Renal cortical epithelial cell (primary cell): ENCODE results near the gene FOXA3. TPM values are rescaled to one million over a fixed set of nuclear protein-coding genes. Genes with fewer than 3 reads are reported as not detected.
A peak's percentile ranks its signal among the peaks of the same experiment; 100 is the strongest.
"Not testable (repeated sequence)": the region's sequence is repeated elsewhere in the genome, so short reads cannot be mapped to it uniquely, and the experiment has no call there.

Experiments
- DNase-seq: peaks from one replicate; pipeline ENCODE4 v3.0.0-alpha.2; 2011; ENCODE audit warnings: low read depth
- total RNA-seq: library from RNA; depleted of rRNA; stranded (reverse); fragments of >200 nt; gene quantifications from 2 replicates; pipeline ENCODE4 v1.2.3, GENCODE V29; 2014

Gene FOXA3
- total RNA-seq, 1 donor from 2014 or later, result 1.5 TPM

DNA sequence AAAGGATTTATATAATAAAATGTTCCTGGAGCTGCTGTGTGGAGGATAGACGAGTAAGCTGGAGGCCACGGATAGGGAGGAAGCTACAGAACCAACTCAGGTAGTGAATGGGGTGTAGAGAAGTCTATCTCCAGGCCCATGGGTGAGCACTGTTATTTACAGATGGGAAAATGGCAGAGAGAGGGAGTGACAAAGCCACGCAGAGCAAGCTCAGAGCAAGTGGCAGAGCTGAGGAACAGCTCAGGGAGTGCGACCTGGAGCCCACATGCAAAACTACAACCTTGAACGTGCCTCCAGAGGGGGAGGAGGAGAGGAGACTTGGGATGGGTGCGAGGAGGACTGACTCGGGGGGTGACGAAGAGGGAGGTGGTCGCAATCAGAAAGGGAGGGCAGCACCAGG lies 35.6 kb upstream of the FOXA3 start:
- DNase-seq, result no peak

DNA sequence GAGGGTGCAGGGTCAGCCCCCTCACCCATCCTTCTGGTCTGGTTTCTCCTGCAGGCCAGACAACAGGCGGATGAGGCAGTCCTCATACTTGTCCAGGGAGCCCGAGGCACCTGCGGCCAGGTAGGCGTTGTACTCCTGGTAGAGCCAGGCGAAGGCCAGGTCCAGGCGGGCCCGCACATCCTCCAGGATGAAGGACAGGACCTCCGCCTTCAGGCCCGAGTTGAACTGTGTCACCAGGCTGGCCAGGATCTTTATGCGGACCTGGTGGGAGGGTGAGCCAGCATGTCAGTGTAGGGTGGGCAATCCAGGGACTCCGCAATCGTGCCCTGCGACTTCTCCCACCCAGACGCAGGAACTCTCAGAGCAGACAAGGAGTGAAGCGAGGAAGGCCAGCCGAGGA lies 35.2 kb upstream of the FOXA3 start:
- DNase-seq, result no peak

DNA sequence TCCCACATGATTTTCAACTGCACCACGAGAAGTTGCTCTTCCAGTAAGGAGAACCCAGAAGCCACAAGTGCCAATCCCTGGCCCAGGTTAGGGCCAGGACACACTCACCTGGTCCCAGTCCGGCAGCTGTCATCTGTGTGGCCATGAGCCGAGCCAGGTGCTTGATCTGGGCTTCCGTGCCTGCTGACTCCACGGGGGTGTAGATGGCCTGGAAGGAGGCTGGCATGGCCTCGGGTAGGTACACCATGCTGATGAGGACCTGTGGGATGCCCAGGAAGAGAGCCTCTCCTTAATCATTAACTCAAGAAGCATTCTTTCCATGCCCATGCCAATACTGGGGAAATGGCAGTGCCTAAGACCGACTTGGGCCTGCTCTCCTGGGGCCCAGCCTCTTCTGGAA lies 29.2 kb upstream of the FOXA3 start:
- peak; percentile 70 for DNase-seq

DNA sequence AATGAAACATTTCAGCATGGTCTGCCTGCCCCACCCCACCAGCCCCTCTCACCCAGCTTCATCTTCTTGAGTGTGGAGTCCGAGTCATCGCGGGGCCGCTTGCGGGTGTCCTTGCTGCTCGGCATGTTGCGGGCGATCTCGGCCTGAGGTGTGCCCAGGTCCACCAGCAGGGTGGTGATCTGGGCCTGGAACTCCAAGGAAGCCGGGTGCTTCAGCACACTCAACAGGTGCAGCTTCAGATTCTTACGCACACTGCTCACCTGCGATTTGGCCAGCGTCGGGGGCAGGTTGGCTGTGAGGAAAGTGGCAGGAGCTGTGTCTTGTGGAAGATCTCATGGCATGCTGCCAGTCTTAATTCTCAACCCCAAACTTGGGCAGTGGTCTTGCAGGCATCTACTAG lies 21.9 kb upstream of the FOXA3 start:
- no peak for DNase-seq

- DNase-seq, result no peak
Measured at GRCh38 chr19:45847663-45848062, 16.5 kb upstream of the FOXA3 start.

- no peak for DNase-seq
Measured at GRCh38 chr19:45848922-45849321, 15.2 kb upstream of the FOXA3 start.

DNA sequence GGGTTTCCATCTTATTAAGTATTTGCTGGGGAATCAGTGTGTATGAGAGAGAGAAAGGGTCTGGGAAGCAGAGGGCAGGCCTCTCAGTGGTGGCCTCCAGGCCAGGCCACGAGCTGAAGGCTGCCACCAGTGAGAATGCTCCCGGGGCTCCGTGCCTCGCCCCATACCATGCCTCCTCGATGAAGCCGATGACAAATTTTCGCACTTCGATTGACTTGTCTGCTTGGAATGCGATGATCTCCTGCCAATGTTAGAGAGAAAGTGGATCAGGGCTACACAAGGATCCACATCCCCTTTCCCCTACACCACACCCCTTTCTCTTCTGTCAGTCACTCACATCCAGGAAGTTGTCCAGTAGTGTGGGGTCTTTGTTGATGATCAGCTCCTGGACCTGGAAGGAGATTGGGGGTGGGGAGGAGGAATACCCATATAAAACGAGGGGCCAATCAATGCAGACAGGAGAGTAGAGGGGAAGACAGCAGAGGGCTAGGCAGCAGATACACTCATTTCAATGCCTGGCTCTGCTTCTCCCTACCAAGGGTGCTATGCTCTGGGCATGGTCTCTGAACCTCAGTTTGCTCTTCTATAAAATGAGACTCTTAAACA lies 11.9 kb upstream of the FOXA3 start:
- DNase-seq, result no peak

- no peak for DNase-seq
Measured at GRCh38 chr19:45852983-45853382, 11.1 kb upstream of the FOXA3 start.

DNA sequence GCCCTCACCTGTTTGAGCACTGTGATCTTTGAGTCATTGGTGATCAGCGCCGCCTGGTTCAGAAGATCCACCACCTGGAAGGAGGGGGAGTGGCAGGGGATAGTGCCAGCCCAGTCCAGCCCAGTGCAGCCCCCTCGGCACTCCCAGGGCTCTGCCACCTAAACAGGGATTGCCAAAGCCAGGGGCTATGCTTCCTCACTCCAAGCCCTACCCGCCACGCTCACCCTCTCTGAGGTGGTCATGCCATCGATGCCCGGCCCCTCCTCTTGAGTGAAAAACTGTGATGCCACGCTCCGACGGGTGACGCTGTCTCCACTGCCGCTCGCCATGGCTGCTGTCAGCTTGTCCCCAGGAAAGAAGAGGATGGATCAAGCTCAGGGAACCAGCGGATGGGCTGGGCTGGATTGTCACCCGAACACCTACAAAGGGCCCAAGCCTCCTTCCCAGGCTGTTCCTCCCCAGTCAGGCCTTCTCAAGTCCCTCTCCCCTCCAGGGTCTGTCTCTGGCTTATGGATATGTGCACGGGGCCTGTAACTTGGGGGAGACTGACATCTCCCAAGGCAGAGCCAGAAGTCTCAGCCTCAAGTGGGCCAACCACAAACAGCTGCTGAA lies 9.9 kb upstream of the FOXA3 start:
- DNase-seq, result no peak

GRCh38 chr19:45860359-45861259 lies 3.5 kb upstream of the FOXA3 start:
- no peak for DNase-seq

GRCh38 chr19:45862271-45862563 lies 1.9 kb upstream of the FOXA3 start:
- no peak for DNase-seq

- peak; percentile 96 for DNase-seq
Measured at GRCh38 chr19:45862564-45863334, 1.4 kb upstream of the FOXA3 start, which contains the start of gene SYMPK. Gene SYMPK (minus strand): TSS chr19:45863147. CDS start chr19:45854495, 8,652 bp downstream.

DNA sequence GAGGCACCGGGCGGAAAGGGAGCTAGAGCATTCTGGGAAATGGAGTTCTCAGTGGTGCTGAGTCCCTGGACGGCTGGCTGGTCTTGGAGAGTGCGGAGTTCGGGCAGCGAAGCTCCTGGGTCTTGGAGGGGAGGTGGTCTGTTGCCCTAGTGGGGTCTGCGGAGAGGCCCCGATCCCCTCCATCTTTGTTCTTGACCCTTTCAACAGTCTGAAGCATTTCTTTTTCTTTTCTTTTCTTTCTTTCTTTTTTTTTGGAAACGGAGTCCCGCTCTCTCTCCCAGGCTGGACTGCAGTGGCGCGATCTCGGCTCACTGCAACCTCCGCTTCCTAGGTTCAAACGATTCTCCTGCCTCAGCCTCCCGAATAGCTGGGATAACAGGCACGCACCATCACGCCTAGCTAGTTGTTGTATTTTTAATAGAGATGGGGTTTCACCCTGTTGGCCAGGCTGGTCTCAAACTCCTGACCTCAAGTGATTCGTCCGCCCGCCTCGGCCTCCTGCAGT lies 739 bp upstream of the FOXA3 start:
- no peak for DNase-seq

DNA sequence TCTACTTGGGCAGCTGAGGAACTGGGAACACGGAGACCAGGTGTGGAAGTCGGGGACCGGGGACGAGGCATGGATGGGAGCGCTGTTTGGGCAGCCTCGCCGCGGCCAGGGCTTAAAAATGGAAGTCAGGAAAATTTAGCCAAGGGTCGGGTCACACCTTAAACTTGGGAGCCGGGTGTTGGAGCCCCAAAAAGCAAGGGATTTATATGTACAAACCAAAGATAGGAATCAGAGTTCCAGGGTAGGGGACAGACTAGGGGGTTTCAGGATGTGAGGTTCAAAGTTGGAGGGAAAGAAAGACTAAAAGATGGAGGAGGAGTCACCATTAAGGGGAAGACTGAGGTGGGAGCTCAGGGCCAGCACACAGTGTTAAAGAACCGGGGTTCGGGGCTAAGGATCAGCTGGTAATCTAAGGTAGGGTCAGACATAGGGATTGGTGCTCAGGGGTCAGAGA lies 530 bp downstream of the FOXA3 start:
- no peak for DNase-seq

GRCh38 chr19:45865269-45865948 lies 1.3 kb downstream of the FOXA3 start:
- DNase-seq, result no peak

DNA sequence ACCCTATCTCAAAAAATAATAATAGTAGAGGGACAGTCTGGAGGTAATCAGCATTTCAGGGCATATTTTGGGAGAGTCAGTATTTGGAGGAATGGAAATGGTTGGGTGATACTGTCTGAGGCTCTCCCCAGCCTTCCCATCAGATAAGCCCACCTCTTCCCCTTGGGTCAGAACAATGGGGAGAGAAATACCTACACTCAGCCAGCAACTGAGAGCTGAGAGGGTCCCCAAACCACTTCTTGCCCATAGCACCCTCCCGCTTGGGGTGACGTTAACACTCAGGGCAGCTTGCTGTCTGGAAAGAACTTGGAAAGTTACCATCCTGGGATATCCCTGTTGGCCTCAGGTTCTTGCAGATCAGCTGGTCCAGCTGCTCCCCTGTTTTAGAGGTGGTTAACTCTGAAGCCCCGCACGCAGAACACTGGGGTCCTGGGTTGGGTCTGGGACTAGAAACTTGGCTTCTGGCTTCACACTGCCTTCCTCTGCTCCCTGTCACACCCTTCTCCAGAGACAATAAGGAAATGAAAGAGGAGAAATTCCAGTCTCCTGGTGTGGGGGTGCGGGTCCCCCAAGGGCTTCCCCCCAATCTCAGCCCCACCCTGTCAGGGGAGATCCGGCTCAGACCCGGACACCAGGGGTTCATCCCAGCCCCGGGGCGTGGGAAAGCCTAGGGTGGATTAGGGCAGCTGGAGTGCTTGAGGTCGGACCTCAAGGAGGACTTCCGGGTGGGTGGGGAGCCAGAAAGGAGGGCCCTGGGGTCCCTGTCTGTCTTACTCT lies 2.5 kb downstream of the FOXA3 start:
- DNase-seq, result no peak

DNA sequence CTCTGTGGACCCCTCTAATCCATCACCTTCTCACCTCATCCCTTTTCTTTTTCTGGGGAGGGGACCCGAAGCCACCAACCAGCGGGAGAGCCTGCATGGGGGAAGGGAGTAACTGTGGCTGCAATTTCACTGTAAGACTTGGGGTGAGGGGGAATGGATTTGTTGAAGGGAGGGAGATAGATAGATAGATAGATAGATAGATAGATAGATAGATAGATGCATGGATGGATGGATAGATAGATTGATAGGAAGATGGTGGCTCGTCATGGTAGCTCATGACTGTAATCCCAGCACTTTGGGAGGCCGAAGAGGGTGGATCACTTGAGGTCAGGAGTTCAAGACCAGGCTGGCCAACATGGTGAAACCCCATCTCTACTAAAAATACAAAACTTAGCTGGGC lies 3.1 kb downstream of the FOXA3 start:
- not testable (repeated sequence) for DNase-seq

- DNase-seq, result no peak
Measured at GRCh38 chr19:45870798-45871197, 6.7 kb downstream of the FOXA3 start.

DNA sequence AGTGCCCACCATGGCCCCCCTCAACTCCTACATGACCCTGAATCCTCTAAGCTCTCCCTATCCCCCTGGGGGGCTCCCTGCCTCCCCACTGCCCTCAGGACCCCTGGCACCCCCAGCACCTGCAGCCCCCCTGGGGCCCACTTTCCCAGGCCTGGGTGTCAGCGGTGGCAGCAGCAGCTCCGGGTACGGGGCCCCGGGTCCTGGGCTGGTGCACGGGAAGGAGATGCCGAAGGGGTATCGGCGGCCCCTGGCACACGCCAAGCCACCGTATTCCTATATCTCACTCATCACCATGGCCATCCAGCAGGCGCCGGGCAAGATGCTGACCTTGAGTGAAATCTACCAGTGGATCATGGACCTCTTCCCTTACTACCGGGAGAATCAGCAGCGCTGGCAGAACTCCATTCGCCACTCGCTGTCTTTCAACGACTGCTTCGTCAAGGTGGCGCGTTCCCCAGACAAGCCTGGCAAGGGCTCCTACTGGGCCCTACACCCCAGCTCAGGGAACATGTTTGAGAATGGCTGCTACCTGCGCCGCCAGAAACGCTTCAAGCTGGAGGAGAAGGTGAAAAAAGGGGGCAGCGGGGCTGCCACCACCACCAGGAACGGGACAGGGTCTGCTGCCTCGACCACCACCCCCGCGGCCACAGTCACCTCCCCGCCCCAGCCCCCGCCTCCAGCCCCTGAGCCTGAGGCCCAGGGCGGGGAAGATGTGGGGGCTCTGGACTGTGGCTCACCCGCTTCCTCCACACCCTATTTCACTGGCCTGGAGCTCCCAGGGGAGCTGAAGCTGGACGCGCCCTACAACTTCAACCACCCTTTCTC lies 8.2 kb downstream of the FOXA3 start:
- DNase-seq, result no peak
